Measurements from ENCODE around the gene OR5B2. TPM values are rescaled to one million over a fixed set of nuclear protein-coding genes. Genes with fewer than 3 reads are reported as not detected.
"Not testable (repeated sequence)": the region's sequence is repeated elsewhere in the genome, so short reads cannot be mapped to it uniquely, and the experiment has no call there.

The OR5B2 gene
- total and polyA plus RNA-seq, 2 experiments from 2014 or later: not detected

- no peaks in the 10 kb centered on the region for H3K36me3 ChIP-seq
- no peaks in the 10 kb centered on the region for H3K27me3 ChIP-seq
- no peaks in the 10 kb centered on the region for H3K9me3 ChIP-seq (ENCODE audit: low read depth)
- TF ChIP-seq, protein P1, sequence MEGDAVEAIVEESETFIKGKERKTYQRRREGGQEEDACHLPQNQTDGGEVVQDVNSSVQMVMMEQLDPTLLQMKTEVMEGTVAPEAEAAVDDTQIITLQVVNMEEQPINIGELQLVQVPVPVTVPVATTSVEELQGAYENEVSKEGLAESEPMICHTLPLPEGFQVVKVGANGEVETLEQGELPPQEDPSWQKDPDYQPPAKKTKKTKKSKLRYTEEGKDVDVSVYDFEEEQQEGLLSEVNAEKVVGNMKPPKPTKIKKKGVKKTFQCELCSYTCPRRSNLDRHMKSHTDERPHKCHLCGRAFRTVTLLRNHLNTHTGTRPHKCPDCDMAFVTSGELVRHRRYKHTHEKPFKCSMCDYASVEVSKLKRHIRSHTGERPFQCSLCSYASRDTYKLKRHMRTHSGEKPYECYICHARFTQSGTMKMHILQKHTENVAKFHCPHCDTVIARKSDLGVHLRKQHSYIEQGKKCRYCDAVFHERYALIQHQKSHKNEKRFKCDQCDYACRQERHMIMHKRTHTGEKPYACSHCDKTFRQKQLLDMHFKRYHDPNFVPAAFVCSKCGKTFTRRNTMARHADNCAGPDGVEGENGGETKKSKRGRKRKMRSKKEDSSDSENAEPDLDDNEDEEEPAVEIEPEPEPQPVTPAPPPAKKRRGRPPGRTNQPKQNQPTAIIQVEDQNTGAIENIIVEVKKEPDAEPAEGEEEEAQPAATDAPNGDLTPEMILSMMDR (IDR thresholded peaks at IDR 0.05; ENCODE audit: low read depth, low read length): no peak
- H3K27ac ChIP-seq: no peak overlapping the region
- H3K4me3 ChIP-seq: no peak overlapping the region
- no peaks in the 10 kb centered on the region for H3K4me1 ChIP-seq (ENCODE audit: low read depth)
- no peak for DNase-seq (ENCODE audit: low read depth in 1 of 2, low spot score in 1 of 2)
These were observed 1.4 kb upstream of the OR5B2 start for GRCh38 chr11:58429273-58429672.

- H3K4me3 ChIP-seq: no peak within 1 kb of the TSS
- no peaks in the 10 kb centered on the region for H3K27me3 ChIP-seq
- no peaks in the 10 kb centered on the region for H3K36me3 ChIP-seq
- H3K4me1 ChIP-seq (ENCODE audit: low read depth): no peaks in the 10 kb centered on the region
- no peak for DNase-seq (ENCODE audit: low read depth in 1 of 2, low spot score in 1 of 2)
- H3K27ac ChIP-seq: no peak within 1 kb of the TSS
- TF ChIP-seq, protein P1 (IDR thresholded peaks at IDR 0.05; ENCODE audit: low read depth, low read length): no peak
- H3K9me3 ChIP-seq (ENCODE audit: low read depth): no peaks in the 10 kb centered on the region
These were observed 21.1 kb downstream of the OR5B2 start, which contains the start of gene OR5B3 for GRCh38 chr11:58406774-58407173. OR5B3 (minus strand) TSS chr11:58406874; CDS start chr11:58403409, 3,465 bp downstream.

GRCh38 chr11:58399622-58400021 lies 28.3 kb downstream of the OR5B2 start:
- not testable (repeated sequence) for H3K4me1 ChIP-seq (ENCODE audit: low read depth); H3K27ac ChIP-seq; H3K4me3 ChIP-seq; H3K36me3 ChIP-seq; DNase-seq (ENCODE audit: low read depth in 1 of 2, low spot score in 1 of 2); H3K9me3 ChIP-seq (ENCODE audit: low read depth); H3K27me3 ChIP-seq

GRCh38 chr11:58395581-58395980 lies 32.3 kb downstream of the OR5B2 start:
- TF ChIP-seq, protein P1 (IDR thresholded peaks at IDR 0.05; ENCODE audit: low read depth, low read length): no peak
- Histone ChIP-seq H3K27me3 (no peaks in the 10 kb centered on the region), H3K4me3 (no peak overlapping the region), H3K27ac (no peak overlapping the region), H3K4me1 (ENCODE audit: low read depth) (no peaks in the 10 kb centered on the region), H3K36me3 (no peaks in the 10 kb centered on the region), H3K9me3 (ENCODE audit: low read depth) (no peaks in the 10 kb centered on the region)
- DNase-seq (ENCODE audit: low read depth in 1 of 2, low spot score in 1 of 2): no peak

- TF ChIP-seq, protein P1 (IDR thresholded peaks at IDR 0.05; ENCODE audit: low read depth, low read length): no peak
- Histone ChIP-seq H3K27ac (no peak overlapping the region), H3K9me3 (ENCODE audit: low read depth) (no peaks in the 10 kb centered on the region), H3K4me1 (ENCODE audit: low read depth) (no peaks in the 10 kb centered on the region), H3K4me3 (no peak overlapping the region), H3K36me3 (no peaks in the 10 kb centered on the region), H3K27me3 (no peaks in the 10 kb centered on the region)
- peak in 1 of 2 donors; percentile 67 for DNase-seq (ENCODE audit: low read depth in 1 of 2, low spot score in 1 of 2)
These were observed 33.7 kb downstream of the OR5B2 start for GRCh38 chr11:58394195-58394594.

DNA sequence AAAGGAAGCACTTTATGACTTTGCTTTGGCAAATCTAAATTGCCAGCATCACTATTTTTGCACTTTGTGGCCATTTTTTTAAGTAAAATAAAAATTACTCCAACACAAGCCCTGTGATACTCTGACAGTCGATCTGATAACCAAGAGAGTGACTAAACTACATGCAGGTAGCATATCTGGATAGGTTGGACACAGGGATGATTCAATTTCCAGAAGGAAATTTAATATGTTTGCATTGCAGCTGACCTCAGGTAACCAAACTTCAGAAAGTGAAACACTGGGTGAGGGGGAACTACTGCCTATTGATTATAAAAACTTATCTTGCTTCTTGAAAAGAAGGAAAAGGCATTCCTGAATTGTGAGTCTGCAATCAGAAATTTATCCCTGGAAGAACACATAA lies 35.2 kb downstream of the OR5B2 start:
- TF ChIP-seq, protein P1 (IDR thresholded peaks at IDR 0.05; ENCODE audit: low read depth, low read length): no peak
- H3K27me3 ChIP-seq: no peaks in the 10 kb centered on the region
- no peaks in the 10 kb centered on the region for H3K9me3 ChIP-seq (ENCODE audit: low read depth)
- no peak for DNase-seq (ENCODE audit: low read depth in 1 of 2, low spot score in 1 of 2)
- no peak overlapping the region for H3K27ac ChIP-seq
- H3K4me3 ChIP-seq: no peak overlapping the region
- no peaks in the 10 kb centered on the region for H3K4me1 ChIP-seq (ENCODE audit: low read depth)
- no peaks in the 10 kb centered on the region for H3K36me3 ChIP-seq
